Hepatocyte (in vitro differentiated cells): ENCODE data around the gene TCP11L1. TPM values are rescaled to one million over a fixed set of nuclear protein-coding genes. Genes with fewer than 3 reads are reported as not detected.
A peak's percentile ranks its signal among the peaks of the same experiment; 100 is the strongest.

Source experiments
- DNase-seq: peaks from one replicate; pipeline ENCODE4 v3.0.0-alpha.2; 2016; ENCODE audit warnings: low spot score
- H2AFZ ChIP-seq: fragments of 200-600 bp; sonication (generic); 2 replicates; pipeline ENCODE4 v1.6.0; 2016; ENCODE audit warnings: antibody characterized with exemption, mild to moderate bottlenecking
- H3K27ac ChIP-seq: fragments of 200-600 bp; sonication (generic); 2 replicates; pipeline ENCODE4 v1.5.1; 2016; ENCODE audit warnings: mild to moderate bottlenecking
- H3K27me3 ChIP-seq: fragments of 200-600 bp; sonication (generic); 2 replicates; pipeline ENCODE4 v1.6.1; 2016
- H3K36me3 ChIP-seq: fragments of 200-600 bp; sonication (generic); replicated peaks from 2 replicates; pipeline ENCODE4 v1.5.1; 2016; ENCODE audit warnings: low read depth; ENCODE audit not compliant: insufficient read depth
- H3K4me1 ChIP-seq: fragments of 200-600 bp; sonication (generic); 2 replicates; pipeline ENCODE4 v1.5.1; 2016; ENCODE audit warnings: mild to moderate bottlenecking, moderate library complexity; ENCODE audit not compliant: insufficient read depth
- H3K4me2 ChIP-seq: fragments of 200-600 bp; sonication (generic); 2 replicates; pipeline ENCODE4 v1.6.0; 2016
- H3K4me3 ChIP-seq: fragments of 200-600 bp; sonication (generic); 2 replicates; pipeline ENCODE4 v1.5.1; 2016; ENCODE audit warnings: mild to moderate bottlenecking
- H3K79me2 ChIP-seq: fragments of 200-600 bp; sonication (generic); 2 replicates; pipeline ENCODE4 v1.6.0; 2017; ENCODE audit warnings: mild to moderate bottlenecking
- H3K9me2 ChIP-seq: fragments of 200-600 bp; sonication (generic); replicated peaks from 2 replicates; pipeline ENCODE4 v1.6.0; 2017; ENCODE audit warnings: mild to moderate bottlenecking; ENCODE audit not compliant: insufficient read depth
- H3K9me3 ChIP-seq: fragments of 200-600 bp; sonication (generic); 2 replicates; pipeline ENCODE4 v1.5.1; 2016; ENCODE audit warnings: low read depth, mild to moderate bottlenecking
- H4K20me1 ChIP-seq: fragments of 200-600 bp; sonication (generic); 2 replicates; pipeline ENCODE4 v1.6.0; 2016; ENCODE audit warnings: mild to moderate bottlenecking; ENCODE audit not compliant: insufficient read depth, poor library complexity, severe bottlenecking
- EZH2 ChIP-seq: fragments of 200-600 bp; sonication (generic); IDR thresholded peaks from 2 replicates; pipeline ENCODE4 v1.6.1; 2016; ENCODE audit warnings: antibody characterized with exemption, mild to moderate bottlenecking, borderline replicate concordance
- EZH2phosphoT487 ChIP-seq: fragments of 200-600 bp; sonication (generic); IDR thresholded peaks from one replicate; pipeline ENCODE4 v1.6.1; 2018; ENCODE audit warnings: antibody characterized with exemption, mild to moderate bottlenecking, low read depth, moderate library complexity; ENCODE audit not compliant: unreplicated experiment, severe bottlenecking
- WGBS: methylation state at CpG from one replicate; pipeline ENCODE4 v1.1.6; 2016; ENCODE audit warnings: low lambda C conversion rate; ENCODE audit errors: missing lambda C conversion rate; 5-methylcytosine and 5-hydroxymethylcytosine counted together
- polyA plus RNA-seq: library from polyadenylated mRNA; unstranded; fragments of >200 nt; fragmentation: Nextera tagmentation; extraction: Ambion mirVana; gene quantifications from 2 replicates; pipeline ENCODE4 v1.2.1, GENCODE V29; 2016
- total RNA-seq: library from RNA; depleted of rRNA; stranded (reverse); fragments of >200 nt; gene quantifications from 2 replicates; pipeline ENCODE4 v1.2.3, GENCODE V29; 2014
- TF ChIP-seq, protein P1 (sequence below): fragments of 200-600 bp; sonication (generic); IDR thresholded peaks from 2 replicates; pipeline ENCODE4 v1.5.1; 2016; ENCODE audit warnings: antibody characterized with exemption, mild to moderate bottlenecking; ENCODE audit not compliant: poor library complexity

TCP11L1 gene
- total and polyA plus RNA-seq, 2 experiments from 2014 or later, result 9.8 to 25.5 TPM

GRCh38 chr11:33083918-33084317 lies 44.5 kb downstream of the TCP11L1 start:
- H2AFZ ChIP-seq, result no peak overlapping the region
- H3K4me3 ChIP-seq, result no peak overlapping the region
- TF ChIP-seq, protein P1, sequence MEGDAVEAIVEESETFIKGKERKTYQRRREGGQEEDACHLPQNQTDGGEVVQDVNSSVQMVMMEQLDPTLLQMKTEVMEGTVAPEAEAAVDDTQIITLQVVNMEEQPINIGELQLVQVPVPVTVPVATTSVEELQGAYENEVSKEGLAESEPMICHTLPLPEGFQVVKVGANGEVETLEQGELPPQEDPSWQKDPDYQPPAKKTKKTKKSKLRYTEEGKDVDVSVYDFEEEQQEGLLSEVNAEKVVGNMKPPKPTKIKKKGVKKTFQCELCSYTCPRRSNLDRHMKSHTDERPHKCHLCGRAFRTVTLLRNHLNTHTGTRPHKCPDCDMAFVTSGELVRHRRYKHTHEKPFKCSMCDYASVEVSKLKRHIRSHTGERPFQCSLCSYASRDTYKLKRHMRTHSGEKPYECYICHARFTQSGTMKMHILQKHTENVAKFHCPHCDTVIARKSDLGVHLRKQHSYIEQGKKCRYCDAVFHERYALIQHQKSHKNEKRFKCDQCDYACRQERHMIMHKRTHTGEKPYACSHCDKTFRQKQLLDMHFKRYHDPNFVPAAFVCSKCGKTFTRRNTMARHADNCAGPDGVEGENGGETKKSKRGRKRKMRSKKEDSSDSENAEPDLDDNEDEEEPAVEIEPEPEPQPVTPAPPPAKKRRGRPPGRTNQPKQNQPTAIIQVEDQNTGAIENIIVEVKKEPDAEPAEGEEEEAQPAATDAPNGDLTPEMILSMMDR, result no peak
- TF ChIP-seq EZH2phosphoT487 (no peak), EZH2 (no peak)
- H3K4me2 ChIP-seq, result no peak overlapping the region
- peaks cover 8% of the 10 kb centered on the region for H3K36me3 ChIP-seq
- H3K27me3 ChIP-seq, result no peaks in the 10 kb centered on the region
- no peaks in the 10 kb centered on the region for H4K20me1 ChIP-seq
- H3K9me3 ChIP-seq, result no peaks in the 10 kb centered on the region
- H3K4me1 ChIP-seq, result peaks cover 9% of the 10 kb centered on the region
- no peaks in the 10 kb centered on the region for H3K79me2 ChIP-seq
- H3K9me2 ChIP-seq, result no peaks in the 10 kb centered on the region
- no peak for DNase-seq
- 97% methylated on average over 1 of the region's 1 CpG for WGBS
- no peak overlapping the region for H3K27ac ChIP-seq

DNA sequence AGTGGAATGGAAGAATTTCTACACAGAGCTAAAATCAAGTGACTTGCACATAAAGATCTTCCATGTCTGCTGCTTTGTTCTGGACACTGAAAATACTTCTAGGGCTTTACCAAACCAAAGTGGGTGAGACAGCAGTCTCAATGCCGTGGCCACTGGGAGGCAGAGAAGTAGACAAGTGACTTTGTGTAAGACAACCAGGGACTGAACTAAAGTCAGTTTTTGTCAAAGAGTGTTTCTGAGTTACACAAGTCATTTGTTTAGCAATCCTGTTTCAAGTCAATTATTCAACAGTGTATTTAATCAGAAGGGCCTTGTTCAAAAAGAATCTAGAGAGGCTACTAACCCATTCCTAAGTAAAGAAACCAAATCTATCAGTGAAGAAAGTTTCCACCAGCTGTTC lies 46.6 kb downstream of the TCP11L1 start:
- peaks cover 8% of the 10 kb centered on the region for H3K36me3 ChIP-seq
- no peak for DNase-seq
- H3K4me2 ChIP-seq, result no peak overlapping the region
- H3K4me3 ChIP-seq, result no peak overlapping the region
- H3K4me1 ChIP-seq, result peaks cover 9% of the 10 kb centered on the region
- no peaks in the 10 kb centered on the region for H3K79me2 ChIP-seq
- H3K27me3 ChIP-seq, result no peaks in the 10 kb centered on the region
- H3K9me3 ChIP-seq, result no peaks in the 10 kb centered on the region
- H3K9me2 ChIP-seq, result no peaks in the 10 kb centered on the region
- 91% methylated on average over 1 of the region's 1 CpG for WGBS
- no peak overlapping the region for H2AFZ ChIP-seq
- TF ChIP-seq EZH2 (no peak), EZH2phosphoT487 (no peak)
- TF ChIP-seq, protein P1, result no peak
- peak overlapping the region; percentile 56 for H3K27ac ChIP-seq
- no peaks in the 10 kb centered on the region for H4K20me1 ChIP-seq

- H4K20me1 ChIP-seq, result no peaks in the 10 kb centered on the region
- no peaks in the 10 kb centered on the region for H3K9me2 ChIP-seq
- H3K79me2 ChIP-seq, result no peaks in the 10 kb centered on the region
- H3K36me3 ChIP-seq, result peaks cover 8% of the 10 kb centered on the region
- H3K4me2 ChIP-seq, result no peak overlapping the region
- no peak for TF ChIP-seq EZH2
- TF ChIP-seq EZH2phosphoT487, result no peak
- TF ChIP-seq, protein P1, result no peak
- H3K4me1 ChIP-seq, result peaks cover 9% of the 10 kb centered on the region
- H2AFZ ChIP-seq, result no peak overlapping the region
- no peaks in the 10 kb centered on the region for H3K9me3 ChIP-seq
- no peak overlapping the region for H3K27ac ChIP-seq
- DNase-seq, result no peak
- no peak overlapping the region for H3K4me3 ChIP-seq
- no peaks in the 10 kb centered on the region for H3K27me3 ChIP-seq
Observed at GRCh38 chr11:33089776-33090175, 50.4 kb downstream of the TCP11L1 start.

DNA sequence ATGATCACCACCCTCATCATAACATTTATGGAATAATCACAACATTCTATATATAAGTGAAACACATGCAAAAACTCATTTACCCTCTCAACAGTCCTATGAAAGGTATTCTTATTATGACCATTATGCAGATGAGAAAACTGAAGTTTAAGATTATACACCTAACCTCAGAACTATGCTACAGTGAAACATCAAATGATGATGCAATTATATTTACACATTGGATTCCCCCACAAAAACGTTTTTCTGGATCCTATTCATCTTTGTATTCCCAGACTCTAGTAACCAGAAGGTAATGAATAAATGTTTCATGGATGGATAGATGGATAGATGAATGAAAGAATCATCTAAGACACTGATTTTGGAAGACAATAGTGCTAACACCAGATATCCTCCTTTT lies 54.8 kb downstream of the TCP11L1 start:
- H3K9me2 ChIP-seq, result no peaks in the 10 kb centered on the region
- H3K4me2 ChIP-seq, result no peak overlapping the region
- DNase-seq, result no peak
- H3K79me2 ChIP-seq, result no peaks in the 10 kb centered on the region
- H3K4me1 ChIP-seq, result no peaks in the 10 kb centered on the region
- no peaks in the 10 kb centered on the region for H3K36me3 ChIP-seq
- no peak overlapping the region for H3K27ac ChIP-seq
- H3K9me3 ChIP-seq, result no peaks in the 10 kb centered on the region
- H3K4me3 ChIP-seq, result no peak overlapping the region
- no peak overlapping the region for H2AFZ ChIP-seq
- WGBS, result 59% methylated on average over 1 of the region's 1 CpG
- H4K20me1 ChIP-seq, result no peaks in the 10 kb centered on the region
- no peak for TF ChIP-seq EZH2phosphoT487
- TF ChIP-seq EZH2, result no peak
- TF ChIP-seq, protein P1, result no peak
- H3K27me3 ChIP-seq, result no peaks in the 10 kb centered on the region
